BJ (cell line): ENCODE results near the gene FOXD4L1. TPM values are rescaled to one million over a fixed set of nuclear protein-coding genes. Genes with fewer than 3 reads are reported as not detected.
"Not testable (repeated sequence)": the region's sequence is repeated elsewhere in the genome, so short reads cannot be mapped to it uniquely, and the experiment has no call there.

Experiments used
- CTCF ChIA-PET: fragments of 350-600 bp; formaldehyde crosslinking; extraction: SDS; loops from one replicate; lab custom pipeline; 2021; ENCODE audit warnings: antibody characterized with exemption, inconsistent platforms; lab: Yijun Ruan, JAX
- POLR2A ChIA-PET: fragments of 300-600 bp; sonication (Branson Sonifier 250); formaldehyde crosslinking; extraction: SDS; loops from one replicate; lab custom pipeline; 2021; ENCODE audit warnings: antibody characterized with exemption; lab: Charles Lee
- DNase-seq: peaks from one replicate; pipeline ENCODE4 v3.0.0-alpha.2; 2011; ENCODE audit warnings: low read depth
- H3K27me3 ChIP-seq: 2 replicates; pipeline ENCODE4 v1.6.0; 2011; ENCODE audit warnings: low read length; ENCODE audit not compliant: control insufficient read depth, insufficient read depth
- H3K36me3 ChIP-seq: 2 replicates; pipeline ENCODE4 v1.5.1; 2011; ENCODE audit warnings: low read length; ENCODE audit not compliant: control insufficient read depth, insufficient read depth
- H3K4me3 ChIP-seq: 2 replicates; pipeline ENCODE4 v1.5.1; 2011; ENCODE audit warnings: low read depth, mild to moderate bottlenecking, control low read depth, low read length
- polyA plus RNA-seq: library from polyadenylated mRNA; depleted of rRNA; stranded (reverse); fragments of >200 nt; gene quantifications from 2 replicates; pipeline ENCODE4 v1.2.3, GENCODE V29; 2011

The FOXD4L1 gene
- polyA plus RNA-seq, 1 experiment, result 0.02 TPM

DNA sequence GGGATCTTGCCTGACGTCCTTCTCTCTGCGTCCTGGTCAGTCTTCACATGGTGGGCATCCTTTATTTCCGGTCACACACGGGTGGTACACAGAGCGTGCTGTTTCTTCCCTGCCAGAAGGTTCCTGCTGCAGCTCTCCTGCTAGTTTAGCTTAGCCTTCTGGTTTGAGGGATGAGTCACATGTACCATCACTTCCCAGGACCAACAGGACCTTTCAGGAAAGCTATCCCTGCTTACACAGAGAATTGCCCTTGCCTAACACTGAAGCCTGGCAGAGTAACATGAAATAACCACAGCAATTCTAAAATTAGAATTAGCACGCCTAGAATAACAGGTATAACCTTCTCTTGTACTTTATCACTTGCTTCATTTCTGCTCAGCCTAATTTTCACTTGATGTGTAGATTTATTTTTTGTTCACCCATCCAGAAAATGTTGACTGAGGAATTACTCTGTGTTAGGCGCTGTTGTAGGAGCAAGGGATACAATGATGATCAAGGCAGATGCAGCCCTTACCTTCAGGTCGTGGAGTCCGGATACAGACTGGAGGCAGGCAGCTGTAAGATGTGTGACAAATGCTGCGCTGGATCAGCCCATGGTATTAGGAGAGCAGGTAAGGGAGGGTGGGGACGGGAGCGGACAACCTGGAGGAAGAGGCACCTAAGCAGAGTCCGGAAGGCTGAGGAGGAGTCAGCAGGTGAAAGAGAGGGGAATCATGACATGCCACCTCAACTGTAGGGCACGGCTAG is 9.1 kb downstream of the FOXD4L1 start:
- POLR2A ChIA-PET, CTCF ChIA-PET, H3K27me3 ChIP-seq, H3K4me3 ChIP-seq, H3K36me3 ChIP-seq, DNase-seq: not testable (repeated sequence)

DNA sequence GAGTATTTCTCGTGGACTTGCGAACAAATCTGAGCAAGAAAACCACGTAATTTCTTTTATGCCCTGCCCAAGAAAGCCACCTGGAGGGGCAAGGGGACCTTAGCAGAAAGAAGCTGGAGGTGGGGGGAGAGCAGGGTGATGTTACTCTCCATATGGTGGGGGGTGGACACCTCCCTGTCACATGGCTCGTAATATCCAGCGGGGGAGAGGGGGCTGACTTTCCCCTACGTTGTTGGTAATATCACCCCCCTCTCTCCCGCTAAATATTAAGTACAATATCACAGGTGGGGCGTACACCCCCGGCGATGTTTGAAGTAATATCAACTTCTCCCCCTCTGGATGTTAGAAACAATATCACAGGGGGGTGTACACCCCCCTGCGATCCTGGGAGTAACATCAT is 9.7 kb downstream of the FOXD4L1 start:
- CTCF ChIA-PET, H3K27me3 ChIP-seq, H3K4me3 ChIP-seq, POLR2A ChIA-PET, DNase-seq, H3K36me3 ChIP-seq: not testable (repeated sequence)

DNA sequence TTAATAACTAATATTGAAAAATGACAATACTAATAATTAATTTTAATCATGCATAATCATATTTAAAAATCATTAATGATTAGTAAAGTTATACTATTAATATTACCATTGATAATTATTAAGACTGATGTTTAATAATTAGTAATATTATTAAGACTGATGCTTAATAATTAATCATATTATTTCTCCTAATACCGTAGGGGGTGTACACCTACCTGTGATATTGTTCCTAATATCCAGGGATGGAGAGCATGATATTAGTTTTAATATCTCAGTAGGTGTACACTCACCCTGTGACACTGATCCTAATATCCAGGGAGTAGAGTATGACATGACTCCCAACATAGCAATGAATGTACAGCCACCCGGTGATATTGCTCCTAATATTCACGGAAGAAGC is 12.4 kb downstream of the FOXD4L1 start:
- DNase-seq, CTCF ChIA-PET, H3K27me3 ChIP-seq, POLR2A ChIA-PET, H3K4me3 ChIP-seq, H3K36me3 ChIP-seq: not testable (repeated sequence)

DNA sequence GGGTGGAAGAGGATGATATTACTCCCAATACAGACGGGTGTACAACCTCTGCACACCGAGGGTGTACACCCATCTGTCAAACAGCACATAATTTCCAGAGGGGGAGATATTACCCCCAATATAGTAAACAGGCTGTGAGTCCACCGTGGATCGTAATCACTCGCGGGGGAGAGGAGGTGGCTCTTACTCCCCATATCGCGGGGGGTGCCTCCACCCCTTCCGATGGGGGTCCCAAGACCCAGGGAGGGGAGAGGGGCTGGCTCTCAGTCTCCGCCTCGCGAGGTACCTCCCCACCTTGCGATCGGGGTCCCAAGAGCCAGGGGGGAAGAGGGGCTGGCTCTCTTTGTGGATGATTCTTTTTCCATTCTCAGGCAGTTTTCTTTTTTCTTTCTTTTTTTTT is 13.4 kb downstream of the FOXD4L1 start:
- H3K4me3 ChIP-seq, H3K36me3 ChIP-seq, H3K27me3 ChIP-seq, DNase-seq, CTCF ChIA-PET, POLR2A ChIA-PET: not testable (repeated sequence)

DNA sequence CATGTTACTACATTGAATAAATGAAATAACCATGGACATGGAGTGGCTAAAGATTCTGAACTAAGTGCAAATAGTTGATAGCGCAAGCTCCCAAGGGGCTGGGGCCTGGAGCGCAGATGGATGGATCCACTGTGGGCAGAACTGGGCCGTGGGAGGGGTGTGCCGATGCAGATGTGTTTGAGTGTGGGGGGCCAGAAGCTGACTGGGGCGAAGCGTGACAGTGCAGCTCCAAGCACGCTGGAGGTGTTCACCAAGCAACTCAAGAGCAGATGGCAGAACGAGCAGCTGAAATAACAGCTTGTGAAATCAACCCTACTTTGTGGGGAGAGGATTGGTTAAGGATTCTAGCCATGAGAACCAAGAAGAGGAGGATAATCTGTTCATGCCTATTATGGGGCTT is 17.0 kb downstream of the FOXD4L1 start:
- CTCF ChIA-PET, DNase-seq, H3K4me3 ChIP-seq, H3K36me3 ChIP-seq, H3K27me3 ChIP-seq, POLR2A ChIA-PET: not testable (repeated sequence)

DNA sequence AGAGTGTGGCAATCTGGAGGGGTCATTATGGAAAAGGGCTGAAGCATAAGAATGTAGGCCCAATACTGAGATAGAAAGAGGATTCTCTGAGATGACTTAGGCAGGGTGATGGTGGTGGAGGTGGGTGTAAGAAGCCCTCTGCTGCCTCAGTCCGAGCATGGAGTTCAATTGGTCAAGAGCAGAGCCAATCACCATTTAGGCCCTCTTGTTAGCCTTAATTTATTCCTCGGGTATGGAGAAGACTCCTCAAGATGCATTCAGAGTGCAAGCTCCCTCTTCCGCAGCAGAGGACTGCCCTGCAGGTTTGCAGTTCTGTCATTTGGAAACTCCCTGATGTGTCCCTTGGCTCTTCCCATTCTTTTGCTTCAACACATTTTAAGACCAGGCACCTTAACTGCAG is 17.5 kb downstream of the FOXD4L1 start:
- POLR2A ChIA-PET, H3K36me3 ChIP-seq, DNase-seq, H3K4me3 ChIP-seq, CTCF ChIA-PET, H3K27me3 ChIP-seq: not testable (repeated sequence)

DNA sequence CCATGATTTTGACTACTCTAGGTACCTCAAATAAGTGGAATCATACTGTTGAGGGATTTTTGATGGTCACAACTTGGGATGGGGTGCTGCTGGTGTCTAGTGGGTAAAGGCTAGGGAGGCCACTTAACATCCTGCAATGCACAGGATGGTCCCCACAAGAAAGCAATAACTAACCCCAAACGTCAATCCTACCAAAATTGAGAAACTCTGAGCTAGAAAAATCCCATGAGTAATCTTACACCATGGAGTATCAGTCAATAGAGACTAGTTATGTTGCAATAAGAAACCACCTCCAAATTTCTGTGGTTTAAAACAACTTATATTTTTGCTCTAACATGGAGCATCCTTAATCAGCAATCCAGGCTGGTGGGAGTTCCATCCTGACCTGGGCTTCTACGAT is 18.6 kb downstream of the FOXD4L1 start:
- H3K27me3 ChIP-seq, H3K4me3 ChIP-seq, CTCF ChIA-PET, DNase-seq, POLR2A ChIA-PET, H3K36me3 ChIP-seq: not testable (repeated sequence)

DNA sequence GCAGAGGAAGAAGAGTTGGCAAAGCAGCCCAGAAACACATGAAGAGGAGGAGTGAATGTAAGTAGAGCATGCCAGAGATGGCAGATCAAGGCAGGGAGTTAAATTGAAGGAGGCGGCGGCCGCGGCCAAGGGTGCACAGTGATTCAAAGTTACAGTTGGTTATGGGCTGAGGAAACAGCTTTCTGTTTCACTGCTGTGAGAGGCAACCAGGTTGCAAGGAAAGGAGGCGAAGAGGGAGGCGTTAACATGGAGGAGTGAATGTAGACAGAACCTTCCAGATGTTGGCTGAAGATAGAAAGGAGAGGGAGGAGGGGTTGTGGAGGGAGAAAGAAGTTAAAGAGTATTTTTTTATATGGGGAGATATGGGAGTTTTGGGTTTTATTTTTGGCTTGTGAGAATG is 22.4 kb downstream of the FOXD4L1 start:
- CTCF ChIA-PET, H3K36me3 ChIP-seq, H3K4me3 ChIP-seq, DNase-seq, POLR2A ChIA-PET, H3K27me3 ChIP-seq: not testable (repeated sequence)

DNA sequence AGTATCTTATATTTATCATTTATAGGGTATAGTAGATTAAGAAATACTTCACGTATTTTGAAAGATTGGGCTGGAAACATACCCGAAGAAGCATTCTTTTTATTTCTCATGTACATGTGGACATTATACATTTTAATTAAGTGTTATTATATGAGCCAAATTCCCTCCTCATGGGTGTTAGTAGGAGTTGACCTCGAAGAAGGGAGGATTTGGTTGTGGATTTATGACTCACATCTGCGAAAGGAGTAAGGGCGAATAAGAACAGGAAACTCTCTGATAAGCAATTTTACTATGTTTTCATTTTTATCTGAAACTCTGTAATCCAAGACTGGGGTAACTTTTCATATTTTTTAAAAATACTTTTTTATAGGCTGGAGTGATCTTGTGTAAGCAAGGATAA is 23.0 kb downstream of the FOXD4L1 start:
- H3K4me3 ChIP-seq, DNase-seq, CTCF ChIA-PET: not testable (repeated sequence)

DNA sequence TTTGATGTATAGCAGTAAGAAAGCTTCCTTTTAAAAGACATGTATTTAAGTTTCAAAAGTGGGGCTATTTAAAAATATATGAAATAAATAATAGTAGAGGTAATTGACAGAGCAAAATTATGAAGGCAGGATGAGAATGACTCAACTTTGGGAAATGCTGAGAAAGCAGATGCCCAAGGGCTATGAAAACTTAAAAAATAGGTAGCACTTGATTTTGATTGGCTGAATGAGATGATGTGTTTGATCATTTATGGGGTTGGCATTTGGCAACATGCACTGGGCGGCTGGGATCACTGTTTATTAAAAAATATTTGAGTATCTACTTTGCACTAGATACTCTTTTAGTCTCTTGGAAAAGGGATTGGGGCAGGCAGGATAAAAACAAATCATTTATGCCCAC is 26.5 kb downstream of the FOXD4L1 start:
- H3K27me3 ChIP-seq, H3K4me3 ChIP-seq, DNase-seq, POLR2A ChIA-PET, H3K36me3 ChIP-seq, CTCF ChIA-PET: not testable (repeated sequence)

More for the DNA sequence above, 23.0 kb downstream of the FOXD4L1 start:
- H3K36me3 ChIP-seq, H3K27me3 ChIP-seq, POLR2A ChIA-PET: not testable (repeated sequence)

DNA sequence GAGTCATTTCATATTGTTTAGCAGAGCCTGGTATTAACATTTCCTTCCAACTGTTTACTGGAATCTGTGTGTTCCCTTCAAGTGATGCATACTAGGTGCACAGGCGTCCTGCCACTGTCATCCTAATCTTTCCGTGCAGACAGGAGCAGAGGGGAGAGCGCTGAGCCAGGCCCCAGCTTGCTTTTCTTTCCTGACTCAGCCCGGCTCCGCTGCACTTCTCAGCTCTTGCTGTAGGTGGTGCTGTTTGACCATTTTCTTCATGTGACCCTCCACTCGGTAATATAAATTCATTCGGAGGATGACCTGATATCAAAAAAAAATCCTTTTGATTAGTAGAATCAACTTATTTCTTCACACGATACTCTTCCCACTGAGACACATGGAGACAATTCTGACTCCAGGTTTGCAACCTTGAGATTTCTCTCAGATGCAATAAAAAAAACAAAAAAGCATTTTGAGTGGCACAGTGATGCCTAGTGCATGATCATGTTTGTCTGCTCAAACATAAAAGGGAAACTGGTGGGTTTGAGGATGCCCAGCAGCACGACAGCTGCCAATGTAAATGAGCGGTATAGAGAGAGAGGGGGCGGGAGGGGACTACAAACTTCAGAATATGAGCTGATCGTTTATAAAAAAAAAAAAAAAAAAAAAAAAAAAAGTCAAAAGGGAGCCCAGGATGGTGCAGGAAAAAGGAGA is 29.0 kb downstream of the FOXD4L1 start:
- POLR2A ChIA-PET, CTCF ChIA-PET, H3K36me3 ChIP-seq, H3K4me3 ChIP-seq, H3K27me3 ChIP-seq, DNase-seq: not testable (repeated sequence)

DNA sequence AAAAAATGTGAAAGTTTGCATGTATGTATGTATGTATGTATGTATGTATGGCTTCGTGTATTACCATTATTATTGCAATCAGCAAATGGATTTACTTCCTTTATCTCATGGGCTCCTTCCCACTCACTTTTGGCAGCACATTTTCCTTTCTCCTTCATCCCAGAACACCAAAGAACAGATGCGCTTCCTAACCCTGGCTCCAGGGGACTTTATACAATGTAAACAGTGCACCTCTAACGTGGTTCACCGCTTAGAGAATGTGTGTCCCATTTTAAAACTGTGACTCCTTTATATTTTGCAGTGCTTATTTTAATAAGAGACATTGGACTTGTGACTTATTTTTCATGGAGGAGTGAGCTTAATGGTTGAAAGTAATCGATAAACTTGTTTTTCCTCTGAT is 29.7 kb downstream of the FOXD4L1 start:
- CTCF ChIA-PET, H3K27me3 ChIP-seq, H3K36me3 ChIP-seq, POLR2A ChIA-PET, DNase-seq, H3K4me3 ChIP-seq: not testable (repeated sequence)

DNA sequence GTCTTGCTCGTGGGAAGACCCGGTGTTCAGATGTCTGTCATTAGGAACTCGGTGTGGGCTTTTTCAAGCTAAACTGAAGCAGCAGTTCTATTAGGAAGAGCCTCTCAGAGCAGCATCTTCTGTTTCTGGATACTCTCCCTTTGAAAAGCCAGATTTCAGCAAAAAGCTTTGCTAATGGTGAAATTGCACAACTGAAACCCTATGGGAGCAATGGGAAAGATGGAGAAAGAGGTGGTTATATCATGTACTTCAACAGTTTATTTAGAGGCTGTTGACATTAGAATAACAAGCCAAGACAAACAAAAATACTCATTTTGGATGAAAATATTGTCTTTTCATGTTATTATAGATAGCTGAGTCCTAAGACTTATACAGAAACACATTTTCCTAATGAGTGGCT is 30.4 kb downstream of the FOXD4L1 start:
- H3K36me3 ChIP-seq, POLR2A ChIA-PET, CTCF ChIA-PET, H3K4me3 ChIP-seq, H3K27me3 ChIP-seq, DNase-seq: not testable (repeated sequence)
